Measurements from ENCODE around the gene NUDT8. TPM values are rescaled to one million over a fixed set of nuclear protein-coding genes. Genes with fewer than 3 reads are reported as not detected.

NUDT8 gene
- total and polyA plus RNA-seq, 2 donors (not counting 1 experiment from before 2014, with no cell fraction given): 6.9 to 7.1 TPM

DNA sequence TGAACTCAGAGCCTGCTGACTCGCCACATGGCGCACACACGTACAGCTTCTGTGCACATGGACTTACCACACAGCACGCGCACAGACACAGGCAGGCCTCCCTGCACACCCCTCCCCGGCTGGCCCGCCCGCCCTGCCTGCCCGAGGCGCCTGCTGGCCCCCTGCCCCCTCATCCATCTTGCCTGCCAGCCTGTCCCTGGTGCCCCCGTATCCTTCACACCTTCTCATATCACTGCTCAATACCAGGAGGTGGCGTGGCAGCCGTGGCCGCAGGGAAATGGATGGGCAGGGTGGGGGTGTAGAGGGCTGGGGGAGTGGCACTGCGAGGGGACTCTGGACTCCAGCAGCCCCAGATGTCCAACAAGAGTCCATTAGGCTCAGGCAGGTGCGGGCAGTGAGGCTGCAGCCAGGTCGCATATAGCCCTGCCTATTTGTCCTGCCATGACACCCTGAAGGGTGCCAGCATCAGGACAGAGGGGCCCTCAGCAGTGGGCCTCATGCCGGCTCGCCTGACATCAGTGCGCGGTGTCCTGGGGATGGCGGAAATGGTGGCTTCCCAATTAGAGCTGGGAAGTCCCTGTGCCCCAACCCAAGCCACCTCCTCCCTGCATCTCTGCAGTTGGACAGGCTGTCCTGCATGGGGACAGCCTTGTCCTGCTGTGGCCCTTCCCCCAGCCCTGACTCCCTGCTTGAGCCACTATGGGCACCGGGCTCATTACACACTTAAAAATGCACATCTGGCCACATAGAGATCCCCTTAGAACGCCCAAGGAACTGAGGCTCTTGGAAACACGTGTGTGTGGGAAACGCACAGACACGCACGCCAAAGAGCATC is 11.8 kb upstream of the NUDT8 start:
- Mint-ChIP-seq H3K4me3 (no peak overlapping the region), H3K27me3 (peaks cover 4% of the 10 kb centered on the region), H3K9me3 (ENCODE audit: insufficient read depth) (no peaks in the 10 kb centered on the region), H3K27ac (no peak overlapping the region), H3K4me1 (peaks cover 29% of the 10 kb centered on the region)
- DNase-seq: no peak
- Histone ChIP-seq H3K4me2 (replicated peaks; ENCODE audit: low read depth, low read length, poor library complexity, severe bottlenecking) (no peak overlapping the region), H4K20me1 (ENCODE audit: control insufficient read depth, insufficient read depth, low read length, poor library complexity, severe bottlenecking) (no peaks in the 10 kb centered on the region), H3K27me3 (replicated peaks in 1 of 4; ENCODE audit: control extremely low read depth in 1 of 4, control insufficient read depth in 3 of 4, insufficient read depth in 4 of 4, low read length in 3 of 4) (peaks cover 0 to 18% (median 3%) of the 10 kb centered on the region in 4 experiments), H3K4me3 (ENCODE audit: control extremely low read depth in 1 of 5, extremely low read depth in 1 of 5, insufficient read depth in 1 of 5, low read depth in 2 of 5, low read length in 4 of 5) (no peak overlapping the region), H3K27ac (ENCODE audit: low read length in 2 of 2) (no peak overlapping the region), H3K79me2 (ENCODE audit: control insufficient read depth, insufficient read depth, low read length) (no peaks in the 10 kb centered on the region), H3K9ac (ENCODE audit: low read length) (no peak overlapping the region), H3K4me1 (ENCODE audit: control insufficient read depth in 2 of 2, insufficient read depth in 2 of 2, low read length in 2 of 2) (peaks cover 30 to 34% of the 10 kb centered on the region in 2 donors), H3K36me3 (replicated peaks in 1 of 2; ENCODE audit: control extremely low read depth in 1 of 2, control insufficient read depth in 1 of 2, extremely low read depth in 1 of 2, insufficient read depth in 2 of 2, low read length in 1 of 2) (no peaks in the 10 kb centered on the region), H3K9me3 (ENCODE audit: control extremely low read depth in 1 of 3, control insufficient read depth in 2 of 3, insufficient read depth in 1 of 3, low read length in 2 of 3) (peaks cover 0 to 16% (median 5%) of the 10 kb centered on the region in 3 donors), H2AFZ (ENCODE audit: insufficient read depth, low read depth, low read length, poor library complexity, severe bottlenecking) (no peak overlapping the region)
- ChIA-PET CTCF (interaction anchor here (0.8 to 1.2 kb wide), 3 partner anchors 10 to 17 kb away, joined by 3 read pairs; partner anchors contain the start of gene NUDT8), POLR2A (no interaction called here)
- no peak for TF ChIP-seq EZH2 (IDR thresholded peaks at IDR 0.05; ENCODE audit: borderline replicate concordance, insufficient read depth, low read depth, low read length, poor library complexity, severe bottlenecking)
- TF ChIP-seq, protein P1, sequence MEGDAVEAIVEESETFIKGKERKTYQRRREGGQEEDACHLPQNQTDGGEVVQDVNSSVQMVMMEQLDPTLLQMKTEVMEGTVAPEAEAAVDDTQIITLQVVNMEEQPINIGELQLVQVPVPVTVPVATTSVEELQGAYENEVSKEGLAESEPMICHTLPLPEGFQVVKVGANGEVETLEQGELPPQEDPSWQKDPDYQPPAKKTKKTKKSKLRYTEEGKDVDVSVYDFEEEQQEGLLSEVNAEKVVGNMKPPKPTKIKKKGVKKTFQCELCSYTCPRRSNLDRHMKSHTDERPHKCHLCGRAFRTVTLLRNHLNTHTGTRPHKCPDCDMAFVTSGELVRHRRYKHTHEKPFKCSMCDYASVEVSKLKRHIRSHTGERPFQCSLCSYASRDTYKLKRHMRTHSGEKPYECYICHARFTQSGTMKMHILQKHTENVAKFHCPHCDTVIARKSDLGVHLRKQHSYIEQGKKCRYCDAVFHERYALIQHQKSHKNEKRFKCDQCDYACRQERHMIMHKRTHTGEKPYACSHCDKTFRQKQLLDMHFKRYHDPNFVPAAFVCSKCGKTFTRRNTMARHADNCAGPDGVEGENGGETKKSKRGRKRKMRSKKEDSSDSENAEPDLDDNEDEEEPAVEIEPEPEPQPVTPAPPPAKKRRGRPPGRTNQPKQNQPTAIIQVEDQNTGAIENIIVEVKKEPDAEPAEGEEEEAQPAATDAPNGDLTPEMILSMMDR (IDR thresholded peaks at IDR 0.05): no peak
- ATAC-seq (ENCODE audit: low read depth): no peak
- WGBS (ENCODE audit: insufficient coverage): 97% methylated on average over 25 of the region's 28 CpGs
- intact Hi-C loops (cut with micrococcal nuclease): no loop called here

All from B cell (primary cell).